GM12801 (cell line): ENCODE results near the gene PEAK1.

ENCODE experiments used
- TF ChIP-seq, protein P1 (sequence below): IDR thresholded peaks from one replicate; pipeline ENCODE4 v1.5.1; 2011; ENCODE audit warnings: control low read depth; ENCODE audit not compliant: insufficient read length; ENCODE audit errors: extremely low read depth

Gene PEAK1

DNA sequence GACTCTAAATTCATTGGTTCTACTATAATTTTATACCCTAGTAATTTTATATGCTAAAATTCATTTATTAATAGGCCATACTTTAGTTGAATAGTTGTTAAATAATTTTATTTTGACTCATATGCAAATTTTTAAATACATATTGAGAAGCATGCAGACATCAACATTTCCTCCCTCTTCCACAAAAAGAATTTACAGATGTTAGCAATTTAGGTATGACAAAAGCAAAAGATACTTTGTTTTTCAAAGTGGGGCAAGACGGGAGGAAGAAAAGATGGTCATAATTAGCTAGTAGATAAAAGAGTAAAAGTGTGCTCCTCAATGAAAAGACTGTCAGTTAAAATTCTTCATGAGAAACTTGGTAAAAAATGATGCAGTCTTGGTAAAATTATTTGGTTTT, 200.1 kb downstream of the PEAK1 start:
- TF ChIP-seq, protein P1, sequence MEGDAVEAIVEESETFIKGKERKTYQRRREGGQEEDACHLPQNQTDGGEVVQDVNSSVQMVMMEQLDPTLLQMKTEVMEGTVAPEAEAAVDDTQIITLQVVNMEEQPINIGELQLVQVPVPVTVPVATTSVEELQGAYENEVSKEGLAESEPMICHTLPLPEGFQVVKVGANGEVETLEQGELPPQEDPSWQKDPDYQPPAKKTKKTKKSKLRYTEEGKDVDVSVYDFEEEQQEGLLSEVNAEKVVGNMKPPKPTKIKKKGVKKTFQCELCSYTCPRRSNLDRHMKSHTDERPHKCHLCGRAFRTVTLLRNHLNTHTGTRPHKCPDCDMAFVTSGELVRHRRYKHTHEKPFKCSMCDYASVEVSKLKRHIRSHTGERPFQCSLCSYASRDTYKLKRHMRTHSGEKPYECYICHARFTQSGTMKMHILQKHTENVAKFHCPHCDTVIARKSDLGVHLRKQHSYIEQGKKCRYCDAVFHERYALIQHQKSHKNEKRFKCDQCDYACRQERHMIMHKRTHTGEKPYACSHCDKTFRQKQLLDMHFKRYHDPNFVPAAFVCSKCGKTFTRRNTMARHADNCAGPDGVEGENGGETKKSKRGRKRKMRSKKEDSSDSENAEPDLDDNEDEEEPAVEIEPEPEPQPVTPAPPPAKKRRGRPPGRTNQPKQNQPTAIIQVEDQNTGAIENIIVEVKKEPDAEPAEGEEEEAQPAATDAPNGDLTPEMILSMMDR, result no peak

- TF ChIP-seq, protein P1, result no peak
These were observed 210.7 kb downstream of the PEAK1 start for GRCh38 chr15:77209221-77209620.

DNA sequence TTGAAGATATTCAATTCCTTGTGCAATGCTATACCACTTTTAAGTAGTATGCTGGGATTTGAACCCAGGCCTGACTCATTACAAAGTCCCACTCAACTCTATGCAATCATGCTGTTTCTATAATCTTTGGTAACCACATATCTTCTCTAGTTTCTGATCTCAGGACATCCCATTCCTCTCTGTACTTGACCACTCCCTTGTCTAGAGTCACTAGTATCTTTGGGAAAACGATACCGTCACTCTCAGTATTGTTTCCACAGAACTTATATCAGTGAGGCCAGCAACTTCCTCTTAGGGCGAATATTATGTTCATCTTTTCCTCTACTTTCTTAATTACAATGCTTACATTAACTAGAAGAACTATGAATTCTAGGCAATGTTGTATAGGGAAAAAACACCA, 211.7 kb downstream of the PEAK1 start:
- TF ChIP-seq, protein P1, result no peak

DNA sequence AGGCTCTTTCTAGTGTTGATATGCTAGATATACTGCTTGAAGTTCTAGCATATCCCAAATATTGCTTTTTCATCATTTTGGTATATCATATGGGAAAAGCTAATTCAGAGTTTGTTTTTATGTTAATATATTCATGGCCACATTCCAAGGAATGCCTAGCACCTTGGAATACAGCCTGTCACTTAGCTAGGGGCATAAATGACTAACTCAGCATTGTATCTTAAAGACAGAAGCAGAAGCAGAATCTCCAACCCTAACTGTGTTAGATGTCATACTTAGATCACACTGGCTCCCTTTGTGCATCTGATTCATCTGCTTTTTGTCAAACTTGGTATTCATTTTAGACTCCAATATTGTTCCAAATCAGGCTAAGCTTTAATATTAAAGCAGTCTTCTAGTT, 218.2 kb downstream of the PEAK1 start:
- TF ChIP-seq, protein P1, result no peak

DNA sequence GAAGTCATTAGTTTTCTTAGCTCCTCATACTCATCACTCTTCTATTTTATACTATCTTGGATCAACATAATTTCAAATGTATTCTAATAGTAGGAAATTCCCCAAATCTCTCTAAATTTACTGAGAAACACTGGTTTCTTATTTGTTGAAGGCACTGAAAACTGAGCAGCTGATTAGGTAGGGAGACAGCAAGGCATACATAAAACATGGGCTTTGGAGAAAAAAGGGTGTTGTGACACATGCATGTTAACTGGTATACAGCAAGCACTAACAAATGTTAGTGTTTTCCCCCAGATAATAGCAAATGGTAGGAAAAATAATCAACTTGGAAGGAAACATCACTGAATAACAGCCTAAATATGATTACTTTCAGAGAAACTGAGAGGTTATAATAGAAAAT, 223.5 kb downstream of the PEAK1 start:
- TF ChIP-seq, protein P1, result no peak

DNA sequence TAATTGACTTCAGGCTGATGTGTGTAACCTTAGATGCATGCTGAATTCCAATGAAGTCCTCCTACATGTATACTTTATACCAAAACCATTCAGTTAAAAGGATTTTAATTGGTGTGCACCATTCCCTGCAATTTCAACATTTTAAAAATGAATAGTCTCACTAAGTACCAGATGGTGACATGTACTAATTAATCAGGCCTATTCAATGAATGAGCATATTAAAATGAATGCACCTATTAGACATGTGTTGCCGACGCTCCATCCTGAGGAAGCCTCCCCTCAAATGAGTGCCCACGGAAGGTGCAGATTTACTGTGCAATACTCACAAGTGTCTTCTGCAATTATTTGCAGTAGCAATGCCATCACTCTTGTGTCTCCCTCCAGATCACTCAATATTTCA, 224.3 kb downstream of the PEAK1 start:
- TF ChIP-seq, protein P1, result no peak

- TF ChIP-seq, protein P1, result no peak
These were observed 227.5 kb downstream of the PEAK1 start for GRCh38 chr15:77192451-77192850.
